ENCODE data around the gene KAT6B.
"Not testable (repeated sequence)": the region's sequence is repeated elsewhere in the genome, so short reads cannot be mapped to it uniquely, and the experiment has no call there.

The KAT6B gene

GRCh38 chr10:74826142-74827044 is at the start of gene KAT6B:
Gene KAT6B (plus strand): TSS chr10:74826600. CDS start chr10:74842858, 16,258 bp downstream.
- H3K4me3 ChIP-seq (ENCODE audit: low read depth, low read length) = peak within 1 kb of the TSS; percentile 86
- DNase-seq (ENCODE audit: low read depth) = peak; percentile 100

DNA sequence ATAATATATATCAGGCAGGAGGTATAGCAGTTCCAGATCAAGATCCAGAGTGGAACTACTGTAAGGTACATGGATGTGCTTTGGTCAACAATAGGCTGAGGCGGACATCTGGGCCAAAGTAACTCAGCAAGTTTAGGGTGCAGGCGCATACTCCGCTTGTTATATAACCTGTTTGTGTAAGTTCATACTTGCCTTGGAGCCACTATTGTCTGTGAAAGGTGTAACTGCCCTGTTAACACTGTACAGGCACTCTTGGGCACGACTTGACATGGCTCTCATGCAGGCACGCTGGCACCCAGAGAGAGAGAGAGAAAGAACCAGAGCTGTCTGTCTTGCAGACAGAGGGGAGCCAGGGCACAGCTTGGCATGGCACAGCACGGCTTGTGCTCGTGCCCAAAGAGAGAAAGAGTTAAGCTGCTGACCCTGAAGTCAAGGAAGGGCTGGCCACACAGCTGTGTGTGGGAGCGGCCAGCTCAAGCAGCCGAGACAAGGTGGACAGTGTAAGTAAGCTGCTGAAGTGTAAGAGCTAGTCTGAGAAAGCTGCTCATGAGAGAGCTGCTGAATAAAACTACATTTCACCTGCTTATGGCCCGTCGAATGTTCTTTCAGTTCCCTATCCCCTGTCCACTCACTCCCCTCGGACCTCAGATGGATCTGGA is 47.8 kb upstream of the KAT6B start:
- no peak overlapping the region for H3K4me3 ChIP-seq (ENCODE audit: low read depth, low read length)
- DNase-seq (ENCODE audit: low read depth) = no peak

GRCh38 chr10:74781870-74782269 is 44.5 kb upstream of the KAT6B start:
- not testable (repeated sequence) for H3K4me3 ChIP-seq (ENCODE audit: low read depth, low read length); DNase-seq (ENCODE audit: low read depth)

DNA sequence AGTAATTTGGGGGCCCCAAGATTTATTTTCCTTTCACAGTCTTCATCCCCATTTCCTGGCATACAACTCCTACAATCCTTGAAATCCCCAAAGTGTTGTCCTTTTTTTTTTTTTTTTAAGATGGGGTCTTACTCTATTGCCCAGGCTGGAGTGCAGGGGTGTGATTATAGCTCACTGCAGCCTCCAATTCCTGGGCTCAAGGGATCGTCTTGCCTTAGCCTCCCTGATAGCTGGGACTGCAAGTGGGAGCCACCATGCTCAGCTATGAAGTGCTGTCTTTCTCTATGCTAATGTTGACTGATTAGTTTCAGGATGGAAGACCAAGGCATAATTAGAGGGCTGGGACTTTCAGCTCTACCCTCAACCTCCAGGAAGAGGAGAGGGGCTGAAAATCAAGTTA is 41.9 kb upstream of the KAT6B start:
- DNase-seq (ENCODE audit: low read depth) = no peak
- no peak overlapping the region for H3K4me3 ChIP-seq (ENCODE audit: low read depth, low read length)

DNA sequence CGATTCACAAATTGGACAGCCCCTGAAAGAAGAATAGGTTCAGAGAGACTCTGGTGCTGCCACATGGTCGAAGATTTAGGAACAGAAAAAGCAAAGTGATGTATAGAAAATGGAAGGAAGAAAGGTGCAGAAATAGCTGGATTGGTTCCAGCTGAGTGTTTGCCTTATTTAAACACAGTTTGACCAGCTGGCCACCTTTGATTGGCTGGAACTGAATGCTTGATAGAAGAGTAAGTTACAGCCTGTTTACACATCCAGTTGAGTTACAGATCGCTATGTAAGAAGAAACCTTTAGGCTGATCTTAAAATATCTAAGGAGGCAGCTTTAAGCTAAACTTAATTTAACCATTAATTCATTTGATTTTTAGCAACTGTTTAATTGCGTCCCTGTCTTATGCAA is 40.3 kb upstream of the KAT6B start:
- H3K4me3 ChIP-seq (ENCODE audit: low read depth, low read length) = no peak overlapping the region
- DNase-seq (ENCODE audit: low read depth) = no peak

- DNase-seq (ENCODE audit: low read depth) = no peak
- H3K4me3 ChIP-seq (ENCODE audit: low read depth, low read length) = no peak overlapping the region
These were observed 38.9 kb upstream of the KAT6B start for GRCh38 chr10:74787457-74787856.

DNA sequence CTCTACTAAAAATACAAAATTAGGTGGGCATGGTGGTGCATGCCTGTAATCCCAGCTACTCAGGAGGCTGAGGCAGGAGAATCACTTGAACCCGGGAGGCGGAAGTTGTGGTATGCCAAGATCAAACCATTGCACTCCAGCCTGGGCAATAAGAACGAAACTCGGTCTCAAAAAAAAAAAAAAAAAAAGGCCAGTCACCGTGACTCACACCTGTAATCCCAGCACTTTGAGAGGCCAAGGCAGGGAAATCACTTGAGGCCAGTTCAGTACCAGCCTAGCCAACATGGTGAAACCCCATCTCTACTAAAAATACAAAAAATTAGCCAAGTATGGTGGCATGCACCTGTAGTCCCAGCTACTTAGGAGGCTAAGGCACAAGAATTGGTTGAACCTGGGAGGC is 34.4 kb upstream of the KAT6B start:
- H3K4me3 ChIP-seq (ENCODE audit: low read depth, low read length); DNase-seq (ENCODE audit: low read depth): not testable (repeated sequence)

GRCh38 chr10:74792726-74793125 is 33.7 kb upstream of the KAT6B start:
- no peak overlapping the region for H3K4me3 ChIP-seq (ENCODE audit: low read depth, low read length)
- no peak for DNase-seq (ENCODE audit: low read depth)

DNA sequence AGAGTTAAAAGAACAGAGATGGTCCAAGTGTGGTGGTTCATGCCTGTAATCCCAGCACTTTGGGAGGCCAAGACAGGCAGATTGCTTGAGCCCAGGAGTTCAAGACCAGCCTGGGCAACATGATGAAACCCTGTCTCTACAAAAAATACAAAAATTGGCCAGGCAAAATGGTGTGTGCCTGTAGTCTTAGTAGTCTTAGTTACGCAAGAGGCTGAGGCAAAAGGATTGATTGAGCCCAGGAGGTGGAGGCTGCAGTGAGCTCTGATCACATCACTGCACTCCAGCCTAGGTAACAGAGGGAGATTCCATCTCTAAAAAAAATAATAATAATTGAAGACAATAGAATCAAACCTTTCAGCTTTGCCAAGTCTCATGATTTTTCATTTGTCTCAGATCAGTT is 33.2 kb upstream of the KAT6B start:
- not testable (repeated sequence) for H3K4me3 ChIP-seq (ENCODE audit: low read depth, low read length); DNase-seq (ENCODE audit: low read depth)

DNA sequence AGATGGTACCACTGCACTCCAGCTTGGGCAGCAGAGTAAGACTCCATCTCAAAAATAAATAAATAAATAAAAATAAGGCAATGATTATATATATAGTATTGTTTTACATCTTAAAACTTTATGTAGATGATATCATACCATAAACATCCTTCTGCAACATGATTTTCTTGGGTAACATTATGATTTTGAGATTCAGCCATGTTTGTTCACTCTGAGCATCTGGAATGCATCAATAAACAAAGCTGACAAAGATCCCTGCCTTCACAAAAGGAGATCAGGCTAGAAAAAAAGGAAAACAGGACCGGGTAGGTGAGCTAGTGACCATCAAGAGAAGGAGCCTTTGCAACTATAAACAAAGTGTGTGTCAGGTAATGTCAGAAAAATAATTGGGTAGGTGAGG is 31.9 kb upstream of the KAT6B start:
- no peak for DNase-seq (ENCODE audit: low read depth)
- H3K4me3 ChIP-seq (ENCODE audit: low read depth, low read length) = no peak overlapping the region

DNA sequence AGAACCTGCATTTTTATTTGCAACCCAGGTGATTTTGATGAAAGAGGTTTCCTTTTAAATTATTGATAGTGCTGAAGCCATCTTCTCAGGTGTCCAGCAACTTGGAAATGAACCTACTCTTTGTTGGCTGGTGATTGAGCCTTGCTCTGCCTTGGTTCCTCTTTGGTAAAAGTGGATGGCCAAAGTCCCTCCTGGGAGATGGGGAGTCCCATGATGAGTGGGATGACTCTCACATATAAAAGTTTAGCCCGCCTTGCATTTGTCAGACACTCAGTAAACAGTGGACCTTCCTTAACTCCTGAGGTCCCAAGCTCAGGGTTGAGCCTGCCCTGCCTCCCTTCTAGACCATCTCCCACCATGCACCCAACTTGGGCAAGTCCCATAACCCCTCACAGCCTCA is 28.9 kb upstream of the KAT6B start:
- no peak for DNase-seq (ENCODE audit: low read depth)
- no peak overlapping the region for H3K4me3 ChIP-seq (ENCODE audit: low read depth, low read length)

DNA sequence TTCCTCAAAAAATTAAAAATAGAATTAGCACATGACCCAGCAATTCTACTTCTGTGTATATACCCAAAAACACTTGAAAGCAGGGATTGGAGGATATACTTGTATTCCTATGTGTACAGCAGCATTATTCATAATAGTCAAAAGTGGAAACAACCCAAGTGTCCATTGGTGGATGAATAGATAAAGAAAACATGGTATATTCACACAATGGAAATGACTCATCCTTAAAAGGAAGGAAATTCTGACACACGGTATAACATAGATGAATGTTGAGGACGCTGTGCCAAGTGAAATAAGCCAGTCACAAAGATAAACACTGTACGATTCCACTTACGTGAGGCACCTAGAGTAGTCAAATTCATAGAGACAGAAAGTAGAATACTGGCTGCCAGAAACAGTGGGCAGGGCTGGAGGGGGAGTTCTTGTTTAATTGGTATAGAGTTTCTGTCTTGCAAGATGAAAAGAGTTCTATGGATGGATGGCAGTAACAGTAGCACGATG is 26.6 kb upstream of the KAT6B start:
- no peak overlapping the region for H3K4me3 ChIP-seq (ENCODE audit: low read depth, low read length)
- peak; percentile 82 for DNase-seq (ENCODE audit: low read depth)

DNA sequence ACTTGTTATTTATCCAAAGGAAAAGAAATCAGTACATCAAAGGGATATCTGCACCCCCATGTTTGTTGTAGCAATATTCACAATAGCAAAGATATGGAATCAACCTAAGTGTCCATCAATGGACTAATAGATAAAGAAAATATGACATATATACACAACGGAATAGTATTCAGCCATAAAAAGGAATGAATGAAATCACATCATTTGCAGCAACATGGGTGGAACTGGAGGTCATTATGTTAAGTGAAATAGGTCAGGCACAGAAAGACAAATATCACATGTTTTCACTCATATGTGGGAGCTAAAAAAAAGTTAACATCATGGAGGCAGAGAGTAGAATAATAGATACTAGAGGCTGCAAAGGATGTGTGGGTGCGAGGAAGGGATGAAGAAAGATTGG is 25.0 kb upstream of the KAT6B start:
- no peak for DNase-seq (ENCODE audit: low read depth)
- no peak overlapping the region for H3K4me3 ChIP-seq (ENCODE audit: low read depth, low read length)

- no peak overlapping the region for H3K4me3 ChIP-seq (ENCODE audit: low read depth, low read length)
- DNase-seq (ENCODE audit: low read depth) = no peak
These were observed 17.9 kb upstream of the KAT6B start for GRCh38 chr10:74808501-74808900.

- DNase-seq (ENCODE audit: low read depth) = no peak
- no peak overlapping the region for H3K4me3 ChIP-seq (ENCODE audit: low read depth, low read length)
These were observed 16.3 kb upstream of the KAT6B start for GRCh38 chr10:74810087-74810486.

- no peak overlapping the region for H3K4me3 ChIP-seq (ENCODE audit: low read depth, low read length)
- no peak for DNase-seq (ENCODE audit: low read depth)
These were observed 12.8 kb upstream of the KAT6B start for GRCh38 chr10:74813381-74814259.

- no peak overlapping the region for H3K4me3 ChIP-seq (ENCODE audit: low read depth, low read length)
These were observed 11.6 kb upstream of the KAT6B start for GRCh38 chr10:74814797-74815196.

GRCh38 chr10:74816824-74817498 is 9.4 kb upstream of the KAT6B start:
- DNase-seq (ENCODE audit: low read depth) = no peak
- no peak overlapping the region for H3K4me3 ChIP-seq (ENCODE audit: low read depth, low read length)

More at GRCh38 chr10:74814797-74815196, 11.6 kb upstream of the KAT6B start:
- DNase-seq (ENCODE audit: low read depth) = no peak

GRCh38 chr10:74821501-74821900 is 4.9 kb upstream of the KAT6B start:
- no peak for DNase-seq (ENCODE audit: low read depth)
- H3K4me3 ChIP-seq (ENCODE audit: low read depth, low read length) = no peak overlapping the region

All from skeletal muscle cell (primary cell).